Stimulated activated CD4-positive, alpha-beta T cell treated with anti-CD3 and anti-CD28 coated beads, Interleukin-1b, Interleukin-23, amount 100 ng/mL, for 4 hours (primary cell): Measurements from ENCODE around the gene PRTN3.
"Not testable (repeated sequence)": the region's sequence is repeated elsewhere in the genome, so short reads cannot be mapped to it uniquely, and the experiment has no call there.

Experiments used
- DNase-seq, 2 donors: peaks; one replicate each; pipeline ENCODE4 v3.0.0-alpha.2; 2020; ENCODE audit warnings: low read depth in 2 of 2

Gene PRTN3

GRCh38 chr19:815775-816499, 24.9 kb upstream of the PRTN3 start:
- DNase-seq = no peak

GRCh38 chr19:816500-816857, 24.3 kb upstream of the PRTN3 start:
- DNase-seq = no peak

GRCh38 chr19:820212-820611, 20.6 kb upstream of the PRTN3 start:
- not testable (repeated sequence) for DNase-seq

- no peak for DNase-seq
These were observed 19.5 kb upstream of the PRTN3 start for GRCh38 chr19:821231-821824.

GRCh38 chr19:821825-822503, 18.8 kb upstream of the PRTN3 start, which contains the start of gene PLPPR3:
Gene PLPPR3, minus strand, starts transcription at chr19:821955. Its CDS starts 396 bp downstream, at chr19:821559.
- no peak for DNase-seq

- no peak for DNase-seq
These were observed 17.2 kb upstream of the PRTN3 start for GRCh38 chr19:823565-824121.

- no peak for DNase-seq
These were observed 15.9 kb upstream of the PRTN3 start for GRCh38 chr19:824885-825284.

- no peak for DNase-seq
These were observed 14.7 kb upstream of the PRTN3 start for GRCh38 chr19:825897-826644.

- no peak for DNase-seq
These were observed 13.5 kb upstream of the PRTN3 start for GRCh38 chr19:827314-827709.

- DNase-seq = no peak
These were observed 13.0 kb upstream of the PRTN3 start, which contains the start of gene AZU1 for GRCh38 chr19:827710-828321. Gene AZU1, plus strand, starts transcription at chr19:827837. Its CDS starts 10 bp downstream, at chr19:827847.

- no peak for DNase-seq
These were observed 11.6 kb upstream of the PRTN3 start for GRCh38 chr19:829129-829758.

- DNase-seq = no peak
These were observed 9.1 kb upstream of the PRTN3 start for GRCh38 chr19:831407-832369.

GRCh38 chr19:834216-834615, 6.6 kb upstream of the PRTN3 start:
- DNase-seq = no peak

- DNase-seq = no peak
These were observed 5.5 kb upstream of the PRTN3 start for GRCh38 chr19:835210-835810.

GRCh38 chr19:842802-843179, 2.0 kb downstream of the PRTN3 start:
- not testable (repeated sequence) for DNase-seq

- no peak for DNase-seq
These were observed 2.5 kb downstream of the PRTN3 start for GRCh38 chr19:843180-843835.

- no peak for DNase-seq
These were observed 3.2 kb downstream of the PRTN3 start for GRCh38 chr19:843836-844545.

GRCh38 chr19:844546-844971, 3.8 kb downstream of the PRTN3 start:
- DNase-seq = no peak
